GM12878 (cell line): ENCODE measurements around the gene PITPNC1. TPM values are rescaled to one million over a fixed set of nuclear protein-coding genes. Genes with fewer than 3 reads are reported as not detected.

Source experiments
- ATAC-seq: fragments of 200-7000 bp; cut with Tn5 transposase; 3 replicates; pipeline ENCODE4 v1.9.1; 2020; ENCODE audit warnings: mild to moderate bottlenecking, moderate library complexity
- BruUV-seq: library from RNA; stranded (reverse); fragments of 400-500 nt; replicated peaks from 2 replicates; lab custom pipeline; 2021; lab: Mats Ljungman, UMichigan
- CTCF ChIA-PET: fragments of 300-600 bp; sonication (Branson Sonifier 250); formaldehyde crosslinking; extraction: SDS; loops from one replicate; lab custom pipeline; 2021; ENCODE audit warnings: inconsistent platforms; lab: Yijun Ruan, JAX
- POLR2A ChIA-PET: fragments of 350-600 bp; formaldehyde crosslinking; extraction: SDS; loops from one replicate; lab custom pipeline; 2021; ENCODE audit warnings: inconsistent platforms; lab: Charles Lee
- RAD21 ChIA-PET: fragments of 300-600 bp; sonication (Branson Sonifier 250); formaldehyde crosslinking; loops from one replicate; lab custom pipeline; 2023; ENCODE audit warnings: antibody characterized with exemption; ENCODE audit not compliant: unreplicated experiment; lab: Charles Lee
- SMC1A ChIA-PET: fragments of 300-600 bp; sonication (Branson Sonifier 250); formaldehyde crosslinking; loops from one replicate; lab custom pipeline; 2023; ENCODE audit not compliant: unreplicated experiment, uncharacterized antibody; lab: Charles Lee
- DNase-seq: peaks from one replicate; pipeline ENCODE4 v3.0.0-alpha.2; 2011; ENCODE audit warnings: low read depth, low spot score
- FAIRE-seq: peaks from 3 replicates; lab custom pipeline; 2011; peaks lifted over from hg19 to GRCh38; lab: Jason Lieb, UNC
- H2AFZ ChIP-seq: 2 replicates; pipeline ENCODE4 v1.6.0; 2011; ENCODE audit warnings: low read depth, low read length, control low read depth; ENCODE audit not compliant: control insufficient read depth
- H3K27ac ChIP-seq: 2 replicates; pipeline ENCODE4 v1.5.1; 2011; ENCODE audit warnings: control low read depth; ENCODE audit not compliant: control insufficient read depth, insufficient read depth
- H3K27me3 ChIP-seq, 2 experiments: replicated peaks in 1 of 2; 2 replicates each; pipeline versions ENCODE4 v1.6.0 to v1.6.1; 2011; ENCODE audit warnings: low read length in 1 of 2; ENCODE audit not compliant: control insufficient read depth in 2 of 2, insufficient read depth in 2 of 2
- H3K36me3 ChIP-seq, 2 experiments: 2 replicates each; pipeline ENCODE4 v1.5.1; 2011; ENCODE audit warnings: low read length in 1 of 2; ENCODE audit not compliant: control insufficient read depth in 2 of 2, insufficient read depth in 2 of 2
- H3K4me1 ChIP-seq: 2 replicates; pipeline ENCODE4 v1.6.1; 2011; ENCODE audit warnings: mild to moderate bottlenecking, low read length, moderate library complexity, mixed read lengths; ENCODE audit not compliant: control insufficient read depth, insufficient read depth
- H3K4me2 ChIP-seq: 2 replicates; pipeline ENCODE4 v1.6.0; 2011; ENCODE audit warnings: control low read depth; ENCODE audit not compliant: control insufficient read depth, insufficient read depth
- H3K4me3 ChIP-seq: fragments of 200-600 bp; sonication (generic); 2 replicates; pipeline ENCODE4 v1.5.1; 2016
- H3K79me2 ChIP-seq: 2 replicates; pipeline ENCODE4 v1.6.0; 2011; ENCODE audit warnings: low read length; ENCODE audit not compliant: control insufficient read depth, insufficient read depth
- H3K9ac ChIP-seq: 2 replicates; pipeline ENCODE4 v1.8.0; 2011; ENCODE audit warnings: low read length, control low read depth, mixed read lengths; ENCODE audit not compliant: control insufficient read depth, insufficient read depth
- H3K9me3 ChIP-seq: replicated peaks from 3 replicates; pipeline ENCODE4 v1.5.1; 2011; ENCODE audit warnings: mild to moderate bottlenecking, low read length; ENCODE audit not compliant: control insufficient read depth, insufficient read depth
- H4K20me1 ChIP-seq: 2 replicates; pipeline ENCODE4 v1.6.0; 2011; ENCODE audit not compliant: control insufficient read depth, insufficient read depth
- EED ChIP-seq: sonication (generic); IDR thresholded peaks from 2 replicates; pipeline ENCODE4 v1.6.1; 2016; ENCODE audit warnings: antibody characterized with exemption, low read depth
- ETV6 ChIP-seq, 2 experiments: fragments of 450-650 bp in 1 of 2; IDR thresholded peaks in 1 of 2; conservative IDR thresholded peaks in 1 of 2; 2 replicates each; pipeline ENCODE4 v1.6.1; 2014; ENCODE audit warnings: antibody characterized with exemption in 1 of 2, borderline replicate concordance in 1 of 2, low read depth in 1 of 2, mild to moderate bottlenecking in 1 of 2, moderate library complexity in 1 of 2
- IKZF2 ChIP-seq, 2 experiments: fragments of 450-650 bp; IDR thresholded peaks; 2 replicates each; pipeline ENCODE4 v1.6.1; 2017; ENCODE audit warnings: mild to moderate bottlenecking in 2 of 2, moderate library complexity in 2 of 2
- LARP7 ChIP-seq: fragments of 450-650 bp; IDR thresholded peaks from 2 replicates; pipeline ENCODE4 v1.6.1; 2017; ENCODE audit warnings: mild to moderate bottlenecking
- MTA3 ChIP-seq: IDR thresholded peaks from 2 replicates; pipeline ENCODE4 v1.6.1; 2012; ENCODE audit warnings: low read length, inconsistent platforms, borderline replicate concordance
- MYB ChIP-seq: fragments of 150-350 bp; IDR thresholded peaks from 2 replicates; pipeline ENCODE4 v1.6.1; 2014; ENCODE audit warnings: mild to moderate bottlenecking, low read depth, low read length, borderline replicate concordance
- RFX5 ChIP-seq: IDR thresholded peaks from 2 replicates; pipeline ENCODE4 v1.6.1; 2011; ENCODE audit warnings: low read depth, low read length, improper control_type of control experiment
- WGBS: methylation state at CpG from one replicate; pipeline ENCODE4 v1.1.6; 2016; ENCODE audit warnings: low lambda C conversion rate; ENCODE audit not compliant: insufficient replicate concordance, insufficient coverage; ENCODE audit errors: missing lambda C conversion rate; 5-methylcytosine and 5-hydroxymethylcytosine counted together
- in situ Hi-C: fragments of 300-500 bp; cut with MboI; formaldehyde crosslinking; loops from 9 replicates; pipeline ENCODE4 v1.14.3; 2018; ENCODE audit warnings: mixed read lengths
- intact Hi-C: fragments of 100-400 bp; cut with micrococcal nuclease; formaldehyde crosslinking; loops from one replicate; pipeline ENCODE4 v1.14.2; 2022; ENCODE audit not compliant: unreplicated experiment
- polyA plus RNA-seq, 11 experiments: library from polyadenylated mRNA; depleted of rRNA in 4 of 11; unstranded in 6 of 11; stranded (reverse) in 5 of 11; fragments of >200 nt; fragmentation: Nextera tagmentation in 4 of 11; fragmentation: Illumina TruSeq in 1 of 11; extraction: Ambion mirVana in 4 of 11; extraction: Trizol in 1 of 11; gene quantifications; 1 replicate in 1 of 11; 2 replicates in 10 of 11; pipeline versions ENCODE4 v1.2.1 to v1.2.3, GENCODE V29; 2011 to 2016; ENCODE audit warnings: inconsistent platforms in 2 of 11, missing spikeins in 2 of 11, low read depth in 1 of 11
- total RNA-seq, 4 experiments: library from RNA; depleted of rRNA in 3 of 4; stranded (reverse); fragments of >200 nt in 3 of 4; fragmentation: Illumina TruSeq in 1 of 4; extraction: Trizol in 1 of 4; gene quantifications; 2 replicates each; pipeline versions ENCODE4 v1.2.1 to v1.2.3, GENCODE V29; 2013 to 2021
- TF ChIP-seq, protein P1 (sequence below): fragments of 450-650 bp; formaldehyde crosslinking; IDR thresholded peaks from 2 replicates; pipeline ENCODE4 v1.4.0; 2022; ENCODE audit warnings: mild to moderate bottlenecking, moderate library complexity
- TF ChIP-seq, protein P2 (sequence below): fragments of 450-650 bp; IDR thresholded peaks from 2 replicates; pipeline ENCODE4 v1.6.1; 2017; ENCODE audit warnings: mild to moderate bottlenecking, moderate library complexity

The PITPNC1 gene
- total and polyA plus RNA-seq, 10 of the 15 experiments (the other 5 are each of a cell fraction or from before 2014, with no cell fraction given) = 12.2 to 62.4 (median 47.3) TPM

DNA sequence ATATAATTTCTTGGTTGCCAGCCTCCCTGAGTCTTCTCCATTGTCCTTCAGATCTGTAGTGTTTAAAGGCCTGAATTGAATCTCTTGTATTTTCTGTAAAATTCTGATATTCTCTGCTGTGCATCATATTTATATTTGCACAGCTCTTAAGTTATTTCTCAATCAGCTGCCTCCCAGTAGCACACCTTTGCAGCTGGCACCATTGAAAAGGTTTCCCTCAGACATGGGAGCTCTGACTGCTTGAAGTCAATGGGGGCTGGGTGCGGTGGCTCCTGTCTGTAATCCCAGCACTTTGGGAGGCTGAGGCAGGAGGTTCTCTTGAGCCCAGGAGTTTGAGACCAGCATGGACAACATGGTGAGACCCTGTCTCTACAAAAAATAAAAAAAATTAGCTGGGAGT is 40.4 kb downstream of the PITPNC1 start:
- intact Hi-C loops = no loop called here
- H3K27me3 ChIP-seq = no peaks in the 10 kb centered on the region
- WGBS = 100% methylated on average over 1 of the region's 1 CpG
- SMC1A ChIA-PET = interaction anchor here (1.2 to 1.3 kb wide), 2 partner anchors 13 to 58 kb away, joined by 3 to 5 read pairs; no protein-coding TSS in a partner anchor
- peaks cover 24% of the 10 kb centered on the region for H3K79me2 ChIP-seq
- H3K27ac ChIP-seq = no peak overlapping the region
- no peak overlapping the region for H2AFZ ChIP-seq
- no peaks in the 10 kb centered on the region; the same call in 2 of the 3 replicates for H3K9me3 ChIP-seq
- no peaks in the 10 kb centered on the region; a peak in 2 of 4 replicates for H3K36me3 ChIP-seq
- H3K4me3 ChIP-seq = no peak overlapping the region
- H3K9ac ChIP-seq = no peak overlapping the region
- BruUV-seq = no TSS peak
- POLR2A ChIA-PET = interaction anchor here (1.1 kb wide), 1 partner anchor 185 kb away, joined by 5 read pairs; no protein-coding TSS in a partner anchor
- in situ Hi-C loops = no loop called here
- H3K4me2 ChIP-seq = no peak overlapping the region
- ATAC-seq = no peak
- H4K20me1 ChIP-seq = no peaks in the 10 kb centered on the region
- TF ChIP-seq LARP7 (no peak), MYB (no peak)
- RAD21 ChIA-PET = no interaction called here
- CTCF ChIA-PET = interaction anchor here (0.6 kb wide), 1 partner anchor 153 kb away, joined by 3 read pairs; no protein-coding TSS in a partner anchor
- DNase-seq = no peak
- no peak for FAIRE-seq
- peaks cover 18% of the 10 kb centered on the region for H3K4me1 ChIP-seq

DNA sequence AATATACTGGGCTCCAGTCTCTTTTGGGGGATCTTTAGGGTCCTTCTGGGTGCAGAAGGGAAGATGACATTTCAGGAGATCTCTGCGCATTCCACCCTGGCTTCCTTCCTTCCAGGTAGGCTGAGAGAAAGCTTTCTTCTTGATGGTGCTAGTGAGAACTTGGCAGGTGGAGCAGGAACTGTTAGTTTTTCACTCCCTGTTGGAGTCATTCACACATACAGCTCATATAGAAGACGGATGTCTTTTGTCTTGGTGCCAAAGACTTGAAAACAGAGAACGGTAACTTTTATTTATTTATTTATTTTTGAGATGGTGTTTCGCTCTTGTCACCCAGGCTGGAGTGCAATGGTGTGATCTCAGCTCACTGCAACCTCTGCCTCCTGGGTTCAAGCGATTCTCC is 43.9 kb downstream of the PITPNC1 start:
- no peak overlapping the region for H3K4me3 ChIP-seq
- no peaks in the 10 kb centered on the region for H4K20me1 ChIP-seq
- H3K27ac ChIP-seq = no peak overlapping the region
- H3K79me2 ChIP-seq = peaks cover 14% of the 10 kb centered on the region
- no peak for DNase-seq
- peaks cover 18% of the 10 kb centered on the region for H3K4me1 ChIP-seq
- H3K4me2 ChIP-seq = no peak overlapping the region
- H3K9ac ChIP-seq = no peak overlapping the region
- H2AFZ ChIP-seq = no peak overlapping the region
- ATAC-seq = no peak
- H3K36me3 ChIP-seq = no peaks in the 10 kb centered on the region; a peak in 3 of 4 replicates
- in situ Hi-C loops = no loop called here
- WGBS = 88% methylated on average over 5 of the region's 5 CpGs
- CTCF ChIA-PET = interaction anchor here (0.8 to 1.1 kb wide), 3 partner anchors 48 to 150 kb away, joined by 3 to 4 read pairs (median 3); no protein-coding TSS in a partner anchor
- RAD21 ChIA-PET = interaction anchor here (0.6 kb wide), 1 partner anchor 154 kb away, joined by 3 read pairs; no protein-coding TSS in a partner anchor
- no peaks in the 10 kb centered on the region for H3K27me3 ChIP-seq
- FAIRE-seq = no peak
- intact Hi-C loops = no loop called here
- no TSS peak for BruUV-seq
- H3K9me3 ChIP-seq = no peaks in the 10 kb centered on the region
- POLR2A ChIA-PET = no interaction called here
- SMC1A ChIA-PET = interaction anchor here (1.1 to 1.8 kb wide), 3 partner anchors 9 to 15 kb away, joined by 3 to 10 read pairs (median 4); no protein-coding TSS in a partner anchor
- TF ChIP-seq, protein P1, sequence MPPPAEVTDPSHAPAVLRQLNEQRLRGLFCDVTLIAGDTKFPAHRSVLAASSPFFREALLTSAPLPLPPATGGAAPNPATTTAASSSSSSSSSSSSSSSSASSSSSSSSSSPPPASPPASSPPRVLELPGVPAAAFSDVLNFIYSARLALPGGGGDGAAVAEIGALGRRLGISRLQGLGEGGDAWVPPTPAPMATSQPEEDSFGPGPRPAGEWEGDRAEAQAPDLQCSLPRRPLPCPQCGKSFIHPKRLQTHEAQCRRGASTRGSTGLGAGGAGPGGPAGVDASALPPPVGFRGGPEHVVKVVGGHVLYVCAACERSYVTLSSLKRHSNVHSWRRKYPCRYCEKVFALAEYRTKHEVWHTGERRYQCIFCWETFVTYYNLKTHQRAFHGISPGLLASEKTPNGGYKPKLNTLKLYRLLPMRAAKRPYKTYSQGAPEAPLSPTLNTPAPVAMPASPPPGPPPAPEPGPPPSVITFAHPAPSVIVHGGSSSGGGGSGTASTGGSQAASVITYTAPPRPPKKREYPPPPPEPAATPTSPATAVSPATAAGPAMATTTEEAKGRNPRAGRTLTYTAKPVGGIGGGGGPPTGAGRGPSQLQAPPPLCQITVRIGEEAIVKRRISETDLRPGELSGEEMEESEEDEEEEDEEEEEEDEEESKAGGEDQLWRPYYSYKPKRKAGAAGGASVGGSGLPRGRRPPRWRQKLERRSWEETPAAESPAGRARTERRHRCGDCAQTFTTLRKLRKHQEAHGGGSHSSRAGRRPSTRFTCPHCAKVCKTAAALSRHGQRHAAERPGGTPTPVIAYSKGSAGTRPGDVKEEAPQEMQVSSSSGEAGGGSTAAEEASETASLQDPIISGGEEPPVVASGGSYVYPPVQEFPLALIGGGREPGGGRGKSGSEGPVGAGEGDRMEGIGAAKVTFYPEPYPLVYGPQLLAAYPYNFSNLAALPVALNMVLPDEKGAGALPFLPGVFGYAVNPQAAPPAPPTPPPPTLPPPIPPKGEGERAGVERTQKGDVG (CRISPR knock-in tag) = no peak
- TF ChIP-seq ETV6 (conservative IDR thresholded peaks at IDR 0.05 in 1 of 2, IDR thresholded peaks at IDR 0.05 in 1 of 2; ENCODE audit: borderline replicate concordance in 1 of 2, low read depth in 1 of 2) (no peak), EED (no peak), RFX5 (no peak), IKZF2 (IDR thresholded peaks at IDR 0.05) (no peak), MTA3 (no peak)
- TF ChIP-seq, protein P2, sequence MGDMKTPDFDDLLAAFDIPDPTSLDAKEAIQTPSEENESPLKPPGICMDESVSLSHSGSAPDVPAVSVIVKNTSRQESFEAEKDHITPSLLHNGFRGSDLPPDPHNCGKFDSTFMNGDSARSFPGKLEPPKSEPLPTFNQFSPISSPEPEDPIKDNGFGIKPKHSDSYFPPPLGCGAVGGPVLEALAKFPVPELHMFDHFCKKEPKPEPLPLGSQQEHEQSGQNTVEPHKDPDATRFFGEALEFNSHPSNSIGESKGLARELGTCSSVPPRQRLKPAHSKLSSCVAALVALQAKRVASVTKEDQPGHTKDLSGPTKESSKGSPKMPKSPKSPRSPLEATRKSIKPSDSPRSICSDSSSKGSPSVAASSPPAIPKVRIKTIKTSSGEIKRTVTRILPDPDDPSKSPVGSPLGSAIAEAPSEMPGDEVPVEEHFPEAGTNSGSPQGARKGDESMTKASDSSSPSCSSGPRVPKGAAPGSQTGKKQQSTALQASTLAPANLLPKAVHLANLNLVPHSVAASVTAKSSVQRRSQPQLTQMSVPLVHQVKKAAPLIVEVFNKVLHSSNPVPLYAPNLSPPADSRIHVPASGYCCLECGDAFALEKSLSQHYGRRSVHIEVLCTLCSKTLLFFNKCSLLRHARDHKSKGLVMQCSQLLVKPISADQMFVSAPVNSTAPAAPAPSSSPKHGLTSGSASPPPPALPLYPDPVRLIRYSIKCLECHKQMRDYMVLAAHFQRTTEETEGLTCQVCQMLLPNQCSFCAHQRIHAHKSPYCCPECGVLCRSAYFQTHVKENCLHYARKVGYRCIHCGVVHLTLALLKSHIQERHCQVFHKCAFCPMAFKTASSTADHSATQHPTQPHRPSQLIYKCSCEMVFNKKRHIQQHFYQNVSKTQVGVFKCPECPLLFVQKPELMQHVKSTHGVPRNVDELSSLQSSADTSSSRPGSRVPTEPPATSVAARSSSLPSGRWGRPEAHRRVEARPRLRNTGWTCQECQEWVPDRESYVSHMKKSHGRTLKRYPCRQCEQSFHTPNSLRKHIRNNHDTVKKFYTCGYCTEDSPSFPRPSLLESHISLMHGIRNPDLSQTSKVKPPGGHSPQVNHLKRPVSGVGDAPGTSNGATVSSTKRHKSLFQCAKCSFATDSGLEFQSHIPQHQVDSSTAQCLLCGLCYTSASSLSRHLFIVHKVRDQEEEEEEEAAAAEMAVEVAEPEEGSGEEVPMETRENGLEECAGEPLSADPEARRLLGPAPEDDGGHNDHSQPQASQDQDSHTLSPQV = no peak
